Activated CD4-positive, alpha-beta T cell treated with anti-CD3 and anti-CD28 coated beads for 36 hours (primary cell): ENCODE results near the gene ZDHHC8. TPM values are rescaled to one million over a fixed set of nuclear protein-coding genes. Genes with fewer than 3 reads are reported as not detected.

Experiments
- ATAC-seq: fragments of 200-7000 bp; cut with Tn5 transposase; one replicate; pipeline ENCODE4 v1.10.0; 2021; ENCODE audit warnings: mild to moderate bottlenecking, moderate library complexity
- CTCF ChIA-PET: fragments of 350-600 bp; sonication (Branson Sonifier 250); formaldehyde crosslinking; loops from one replicate; lab custom pipeline; 2021; ENCODE audit warnings: antibody characterized with exemption; lab: Charles Lee
- POLR2A ChIA-PET: fragments of 350-600 bp; sonication (Branson Sonifier 250); formaldehyde crosslinking; loops from one replicate; lab custom pipeline; 2021; ENCODE audit warnings: antibody characterized with exemption, inconsistent platforms; lab: Charles Lee
- DNase-seq: peaks from one replicate; pipeline ENCODE4 v3.0.0-alpha.2; 2020
- H3K27ac Mint-ChIP-seq: one replicate; pipeline ENCODE4 v1.8.0; 2021; ENCODE audit warnings: mixed read lengths
- H3K27me3 Mint-ChIP-seq: one replicate; pipeline ENCODE4 v1.8.0; 2021; ENCODE audit warnings: mixed read lengths
- H3K36me3 Mint-ChIP-seq: one replicate; pipeline ENCODE4 v1.8.0; 2021; ENCODE audit warnings: low read depth, mixed read lengths
- H3K4me1 Mint-ChIP-seq: one replicate; pipeline ENCODE4 v1.8.0; 2021; ENCODE audit warnings: mixed read lengths
- H3K4me3 Mint-ChIP-seq: one replicate; pipeline ENCODE4 v1.8.0; 2021; ENCODE audit warnings: mild to moderate bottlenecking, moderate library complexity, mixed read lengths
- H3K9me3 Mint-ChIP-seq: one replicate; pipeline ENCODE4 v1.8.0; 2021; ENCODE audit warnings: low read depth, mixed read lengths
- intact Hi-C, 2 experiments: fragments of 100-400 bp; cut with DNase I in 1 of 2; cut with micrococcal nuclease in 1 of 2; formaldehyde crosslinking; loops; one replicate each; pipeline versions ENCODE4 v1.14.2 to v1.15.1; 2022 to 2024; cut with DNase I, micrococcal nuclease
- total RNA-seq, 2 experiments: library from RNA; stranded (reverse); gene quantifications; one replicate each; pipeline ENCODE4 v1.2.3, GENCODE V29; 2021

Gene ZDHHC8
- total RNA-seq, 2 experiments from 2014 or later = 47.7 to 49.8 TPM

DNA sequence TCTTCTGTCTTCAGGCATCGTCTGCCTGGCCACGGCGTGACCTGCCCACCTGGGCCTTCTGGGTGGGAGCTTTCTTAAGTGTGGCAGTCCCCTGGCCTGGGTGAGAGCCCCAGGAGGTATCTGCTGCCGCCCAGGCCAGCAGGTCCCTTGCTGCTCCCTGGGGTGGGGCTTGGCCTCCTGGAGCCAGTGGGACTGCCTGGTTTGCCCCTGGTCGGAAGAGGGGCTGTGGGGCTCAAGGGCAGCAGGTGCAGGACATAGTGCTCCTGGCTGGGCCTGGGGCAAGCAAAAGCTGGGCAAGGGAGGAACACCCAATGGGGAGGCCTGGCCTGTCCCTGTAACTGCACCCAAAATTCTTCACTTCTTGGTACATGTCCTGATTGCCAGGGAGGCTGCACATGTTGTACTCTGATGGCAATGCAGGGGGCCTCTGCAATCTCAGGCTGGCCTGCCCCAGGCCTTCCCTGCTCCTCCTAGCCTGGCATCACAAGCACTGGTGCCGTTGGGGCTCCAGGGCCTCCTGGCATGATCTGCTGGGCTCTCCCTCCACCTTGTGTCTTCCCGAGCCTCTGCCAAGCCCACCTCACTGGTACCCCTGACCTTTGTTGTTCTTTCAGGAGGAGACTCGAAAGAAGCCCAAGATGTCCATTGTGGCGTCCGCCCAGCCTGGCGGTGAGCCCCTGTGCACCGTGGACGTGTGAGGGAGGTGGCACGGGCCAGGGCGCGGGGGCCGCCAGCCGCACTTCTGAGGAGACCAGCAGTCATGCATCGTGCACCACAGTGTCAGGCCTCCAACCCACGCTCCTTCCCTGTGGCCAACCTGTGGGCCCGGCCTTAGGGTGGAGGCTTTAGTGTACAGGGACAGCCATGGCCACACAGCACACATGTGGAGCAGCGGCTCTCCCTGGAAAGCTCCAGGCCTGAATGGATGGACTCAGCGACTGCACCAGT is 21.9 kb upstream of the ZDHHC8 start:
- DNase-seq (no peak), ATAC-seq (no peak)
- Mint-ChIP-seq H3K4me1 (peaks cover 24% of the 10 kb centered on the region), H3K27me3 (no peaks in the 10 kb centered on the region), H3K36me3 (peaks cover 28% of the 10 kb centered on the region), H3K27ac (no peak overlapping the region), H3K9me3 (no peaks in the 10 kb centered on the region), H3K4me3 (no peak overlapping the region)
- intact Hi-C loops = no loop called here
- ChIA-PET POLR2A (interaction anchor here (0.6 to 1.8 kb wide), 2 partner anchors 9 to 31 kb away, joined by 4 to 8 read pairs; no protein-coding TSS in a partner anchor), CTCF (interaction anchor here (1.0 to 3.3 kb wide), 6 partner anchors 8 to 209 kb away, joined by 3 to 16 read pairs (median 4); no protein-coding TSS in a partner anchor)

DNA sequence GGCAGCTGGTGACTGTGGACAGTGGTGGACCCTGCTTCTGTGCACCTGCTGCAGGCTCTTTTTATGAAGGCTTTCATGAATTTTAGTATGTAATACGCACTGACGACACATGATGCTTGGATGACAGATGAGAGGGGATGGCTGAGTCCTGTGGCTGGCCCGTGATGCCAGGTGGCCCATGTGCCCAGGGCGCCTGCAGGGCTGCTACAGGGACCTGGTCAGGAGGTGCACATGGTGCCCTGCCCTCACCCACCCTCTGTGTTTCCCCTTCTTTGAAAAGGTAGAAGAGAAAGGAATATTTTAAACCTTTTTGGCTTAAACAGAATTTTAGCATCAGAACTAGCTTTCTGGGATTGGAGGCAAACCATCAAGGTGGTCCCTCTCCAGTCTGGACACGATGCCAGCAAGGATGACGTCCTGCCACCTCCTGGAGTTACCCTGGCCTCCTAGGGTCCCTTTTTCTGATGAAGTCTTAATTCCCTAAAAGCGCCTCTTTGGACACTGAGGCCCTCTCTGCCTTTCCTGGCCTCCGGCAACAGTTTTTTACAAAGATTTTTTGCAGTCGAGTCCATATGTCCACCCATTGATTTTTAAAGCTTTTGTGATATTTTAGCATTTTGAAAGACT is 21.1 kb upstream of the ZDHHC8 start:
- DNase-seq (no peak), ATAC-seq (no peak)
- Mint-ChIP-seq H3K4me1 (peaks cover 29% of the 10 kb centered on the region), H3K9me3 (no peaks in the 10 kb centered on the region), H3K4me3 (no peak overlapping the region), H3K36me3 (peaks cover 34% of the 10 kb centered on the region), H3K27ac (peak overlapping the region; percentile 93), H3K27me3 (no peaks in the 10 kb centered on the region)
- intact Hi-C loops = no loop called here
- POLR2A ChIA-PET = interaction anchor here (1.8 kb wide), 1 partner anchor 10 kb away, joined by 4 read pairs; no protein-coding TSS in a partner anchor
- CTCF ChIA-PET = interaction anchor here (0.6 to 3.3 kb wide), 10 partner anchors 9 to 674 kb away, joined by 3 to 16 read pairs (median 4); no protein-coding TSS in a partner anchor

DNA sequence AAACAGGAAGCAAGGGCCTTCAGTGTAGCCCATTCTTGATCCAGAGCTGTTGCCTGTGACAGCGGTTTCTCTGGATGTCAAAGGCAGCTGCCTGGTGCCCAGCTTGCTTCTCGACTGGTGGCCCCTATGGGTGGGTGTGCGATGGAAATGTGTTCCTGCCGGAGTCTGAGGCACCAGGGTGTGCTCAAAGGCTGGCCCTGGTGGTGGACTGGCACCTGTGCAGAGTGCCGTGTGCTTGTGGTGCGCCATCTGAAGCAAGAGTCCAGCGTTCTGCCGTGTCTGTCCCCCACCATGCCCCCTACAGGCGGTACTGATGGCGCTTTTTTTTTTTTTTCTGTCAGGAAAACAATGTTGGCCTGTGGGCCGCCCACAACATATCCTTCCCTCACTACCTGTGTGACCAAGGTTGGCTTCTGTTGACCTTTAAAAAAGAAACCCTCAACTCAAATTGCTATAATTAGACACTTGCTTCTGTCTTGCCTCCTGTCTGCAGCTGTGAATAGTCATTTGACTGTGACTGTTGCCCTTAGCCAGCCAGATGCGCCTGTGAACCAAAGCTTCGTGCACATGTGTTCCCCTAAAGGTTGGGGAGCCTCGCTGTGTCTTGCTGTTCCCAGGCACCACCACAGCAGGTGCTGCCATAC is 20.4 kb upstream of the ZDHHC8 start:
- Mint-ChIP-seq H3K27ac (peak overlapping the region; percentile 93), H3K36me3 (peaks cover 36% of the 10 kb centered on the region), H3K4me1 (peaks cover 29% of the 10 kb centered on the region), H3K4me3 (no peak overlapping the region), H3K27me3 (no peaks in the 10 kb centered on the region), H3K9me3 (no peaks in the 10 kb centered on the region)
- intact Hi-C loops = loop anchor here in 1 of 2 experiments (1.0 kb wide), 1 partner anchor 11 kb away; no protein-coding TSS in a partner anchor
- CTCF ChIA-PET = interaction anchor here (0.6 to 3.3 kb wide), 10 partner anchors 10 to 675 kb away, joined by 3 to 16 read pairs (median 4); no protein-coding TSS in a partner anchor
- DNase-seq (peak; percentile 66), ATAC-seq (peak; percentile 79)
- POLR2A ChIA-PET = interaction anchor here (0.6 to 1.8 kb wide), 3 partner anchors 10 to 32 kb away, joined by 4 read pairs; no protein-coding TSS in a partner anchor

DNA sequence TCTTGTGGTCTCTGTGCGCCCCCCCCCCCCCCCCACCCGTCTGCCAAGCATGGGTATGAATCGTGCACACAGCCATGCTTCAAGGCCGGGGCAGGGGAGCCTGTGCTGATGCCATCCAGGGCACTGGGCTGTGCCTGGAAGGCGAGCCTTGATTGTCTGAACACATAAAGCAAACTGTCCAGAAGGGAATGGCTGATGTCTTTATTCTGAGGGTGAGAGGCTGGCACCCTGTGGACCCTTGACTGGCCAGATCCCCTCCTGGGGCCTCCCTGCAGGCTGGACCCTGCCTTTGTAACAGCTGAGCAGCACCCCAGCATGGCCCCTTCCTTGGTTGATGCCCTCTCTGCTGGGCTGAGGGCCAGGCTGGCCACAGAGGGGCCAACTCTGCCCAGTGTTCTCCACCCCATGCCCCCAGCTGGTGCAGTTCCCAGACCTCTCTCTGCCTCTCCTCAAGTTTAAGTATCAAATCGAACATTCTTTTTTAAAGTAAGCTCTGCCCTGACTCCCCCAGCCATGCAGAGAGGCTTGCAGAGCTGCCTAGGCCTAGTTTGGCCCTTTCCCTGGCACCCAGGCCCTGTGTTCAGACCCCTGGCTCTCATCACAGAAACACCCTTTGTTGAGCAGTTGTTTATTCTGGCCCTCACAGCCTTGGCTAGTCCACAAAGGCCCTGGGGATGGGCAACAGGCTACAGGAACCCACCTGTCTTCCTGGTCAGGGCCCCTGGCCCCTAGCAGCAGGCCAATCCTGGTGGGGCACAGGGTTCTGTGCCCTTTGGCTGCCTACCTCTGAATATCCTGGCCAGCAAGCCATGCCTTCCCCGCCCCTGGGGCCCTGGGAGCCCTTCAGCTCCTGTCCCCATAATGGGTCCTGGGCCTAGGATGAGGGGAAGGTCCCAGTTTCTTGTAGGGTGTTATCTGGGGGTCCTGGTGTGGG is 19.6 kb upstream of the ZDHHC8 start:
- DNase-seq = no peak
- CTCF ChIA-PET = interaction anchor here (0.8 to 3.3 kb wide), 5 partner anchors 10 to 142 kb away, joined by 3 to 16 read pairs (median 10); no protein-coding TSS in a partner anchor
- peaks cover 37% of the 10 kb centered on the region for H3K36me3 Mint-ChIP-seq
- peak overlapping the region; percentile 93 for H3K27ac Mint-ChIP-seq
- H3K27me3 Mint-ChIP-seq = no peaks in the 10 kb centered on the region
- H3K4me3 Mint-ChIP-seq = no peak overlapping the region
- peaks cover 31% of the 10 kb centered on the region for H3K4me1 Mint-ChIP-seq
- ATAC-seq = no peak
- POLR2A ChIA-PET = interaction anchor here (0.6 to 1.8 kb wide), 3 partner anchors 11 to 33 kb away, joined by 4 read pairs; no protein-coding TSS in a partner anchor
- intact Hi-C loops = loop anchor here in 1 of 2 experiments (1.0 kb wide), 1 partner anchor 12 kb away; no protein-coding TSS in a partner anchor
- H3K9me3 Mint-ChIP-seq = no peaks in the 10 kb centered on the region

DNA sequence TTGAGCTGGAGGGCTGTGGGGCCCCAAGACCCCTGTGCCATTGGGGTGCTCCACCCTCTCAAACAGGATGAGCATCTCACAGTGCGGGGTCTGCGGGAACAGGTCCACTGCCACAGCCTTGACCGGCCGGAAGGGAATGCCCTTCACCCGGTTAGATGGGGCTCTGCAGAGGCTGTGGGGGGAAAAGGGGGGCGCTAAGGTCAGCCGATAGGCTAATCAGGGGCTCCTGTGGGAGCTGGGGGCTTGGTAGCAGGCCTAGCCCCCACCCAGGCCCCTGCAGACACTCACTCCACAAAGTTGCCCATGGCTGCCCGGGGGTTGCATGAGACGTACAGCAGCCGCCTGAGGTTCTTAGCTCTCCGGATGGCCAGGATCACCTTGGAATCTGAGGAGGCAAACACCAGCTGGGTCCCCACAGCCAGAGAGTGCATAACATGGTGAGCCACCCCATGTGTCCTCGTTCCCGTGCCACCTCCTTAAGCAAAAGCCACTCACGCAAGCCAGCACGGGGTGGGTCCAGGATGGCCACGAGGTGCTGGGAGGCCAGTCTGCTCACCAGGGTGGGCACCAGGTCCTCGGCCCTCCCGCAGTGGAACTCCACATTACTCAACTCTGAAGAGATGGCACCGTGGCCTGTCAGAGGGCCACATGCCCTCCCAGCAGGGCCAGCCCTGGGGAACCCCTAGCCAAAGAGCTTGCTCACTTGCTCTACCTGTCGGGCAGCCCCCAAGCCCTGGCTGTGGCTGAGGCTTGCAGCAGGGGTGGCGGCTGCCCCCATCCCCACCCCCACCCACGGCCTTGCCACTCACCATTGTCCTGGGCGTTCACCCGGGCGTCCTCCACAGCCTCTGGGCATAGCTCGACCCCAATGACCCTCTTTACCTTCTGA is 18.7 kb upstream of the ZDHHC8 start:
- Mint-ChIP-seq H3K36me3 (peaks cover 28% of the 10 kb centered on the region), H3K9me3 (no peaks in the 10 kb centered on the region), H3K27me3 (no peaks in the 10 kb centered on the region), H3K4me1 (peaks cover 31% of the 10 kb centered on the region), H3K4me3 (no peak overlapping the region), H3K27ac (peak overlapping the region; percentile 93)
- ChIA-PET CTCF (interaction anchor here (0.8 to 3.3 kb wide), 3 partner anchors 11 to 20 kb away, joined by 3 to 16 read pairs (median 10); no protein-coding TSS in a partner anchor), POLR2A (no interaction called here)
- intact Hi-C loops = no loop called here
- DNase-seq (no peak), ATAC-seq (no peak)

DNA sequence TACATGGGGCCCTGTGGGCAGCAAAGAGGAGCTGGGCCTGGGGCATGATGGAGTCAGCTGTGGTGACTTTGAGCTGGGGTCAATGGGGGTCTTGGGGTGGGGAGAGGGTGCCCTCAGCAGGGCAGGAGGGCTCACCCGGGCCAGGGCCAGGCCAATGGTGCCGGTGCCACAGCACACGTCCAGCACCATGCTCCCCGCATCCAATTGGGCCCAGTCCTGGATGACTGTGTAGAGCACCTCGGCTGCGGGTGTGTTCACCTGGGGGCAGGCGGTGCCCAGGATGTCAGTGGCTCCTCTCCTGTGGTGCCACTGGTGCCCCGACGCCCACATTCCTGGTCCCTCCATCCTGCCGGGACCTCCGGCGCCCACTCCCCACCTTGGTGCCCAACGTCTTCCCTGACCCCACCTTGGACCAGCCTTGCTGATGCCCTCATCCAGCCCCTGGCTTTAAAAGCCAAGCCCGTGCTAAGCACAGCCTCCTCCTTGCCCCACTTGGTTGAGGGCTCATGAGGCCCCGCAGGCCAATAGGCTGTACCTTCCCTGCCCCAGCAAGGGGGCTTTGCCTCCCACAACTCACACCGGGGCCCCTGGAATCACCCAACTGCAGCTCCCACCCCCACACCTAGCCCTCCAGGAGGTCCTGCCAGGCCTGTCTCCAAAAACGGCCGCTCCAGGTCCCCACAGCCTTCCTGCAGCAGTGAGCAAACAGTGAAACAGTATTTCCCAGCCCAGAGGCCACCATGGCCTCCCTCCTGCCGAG is 17.9 kb upstream of the ZDHHC8 start:
- intact Hi-C loops = no loop called here
- DNase-seq (no peak), ATAC-seq (no peak)
- no peaks in the 10 kb centered on the region for H3K27me3 Mint-ChIP-seq
- H3K27ac Mint-ChIP-seq = peak overlapping the region; percentile 70
- no peak overlapping the region for H3K4me3 Mint-ChIP-seq
- CTCF ChIA-PET = no interaction called here
- peaks cover 37% of the 10 kb centered on the region for H3K4me1 Mint-ChIP-seq
- H3K9me3 Mint-ChIP-seq = no peaks in the 10 kb centered on the region
- POLR2A ChIA-PET = no interaction called here
- peaks cover 30% of the 10 kb centered on the region for H3K36me3 Mint-ChIP-seq

DNA sequence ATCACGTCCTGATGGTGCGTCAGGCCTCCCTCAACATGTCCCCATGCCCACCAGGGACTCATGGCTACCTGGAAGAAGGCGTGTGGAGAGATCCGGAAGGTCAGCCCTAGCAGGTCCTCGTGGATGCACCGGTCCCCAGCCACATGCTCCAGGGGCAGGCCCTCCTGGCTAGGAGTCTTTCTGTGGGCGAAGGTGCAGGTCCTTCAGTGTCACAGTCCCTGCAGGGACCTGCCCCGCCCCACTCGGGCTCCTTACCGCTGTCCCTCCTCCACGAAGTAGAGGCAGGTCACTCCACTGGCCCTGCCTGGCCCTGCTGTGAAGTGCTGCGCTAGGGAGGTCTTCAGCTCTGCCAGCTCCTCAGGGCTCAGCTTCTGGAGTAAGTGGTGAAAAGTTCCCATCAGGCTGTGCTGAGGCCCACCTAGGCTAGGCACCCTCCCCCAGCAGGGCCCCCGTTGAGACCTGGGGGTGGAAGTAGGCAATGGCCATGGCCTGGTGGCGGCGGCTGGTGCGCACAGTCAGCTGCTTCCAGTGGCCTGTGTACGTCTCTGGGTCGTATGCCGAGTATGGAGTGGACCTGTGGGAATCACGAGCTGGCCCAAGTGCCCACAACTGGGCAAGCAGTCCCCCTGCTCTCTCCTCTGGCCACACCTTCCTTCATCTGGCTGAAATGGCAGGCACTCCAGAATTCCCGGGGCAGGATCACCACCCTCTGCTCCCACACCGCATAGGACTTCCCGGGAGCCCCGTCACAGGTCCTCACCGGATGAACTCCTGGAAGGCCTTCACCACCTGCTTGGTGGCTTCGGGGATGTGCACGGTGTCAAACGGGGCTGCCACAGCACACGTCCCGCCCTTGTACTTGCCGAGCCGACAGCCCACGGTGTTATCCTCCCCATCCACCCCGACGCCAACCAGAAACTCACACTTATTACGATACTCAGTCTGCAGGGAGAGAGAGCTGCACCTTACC is 16.8 kb upstream of the ZDHHC8 start:
- Mint-ChIP-seq H3K4me1 (peaks cover 45% of the 10 kb centered on the region), H3K4me3 (peak overlapping the region; percentile 94), H3K36me3 (peaks cover 39% of the 10 kb centered on the region), H3K9me3 (no peaks in the 10 kb centered on the region), H3K27ac (peak overlapping the region; percentile 79), H3K27me3 (no peaks in the 10 kb centered on the region)
- ChIA-PET POLR2A (no interaction called here), CTCF (interaction anchor here (1.1 kb wide), 1 partner anchor 9 kb away, joined by 3 read pairs; no protein-coding TSS in a partner anchor)
- no peak for ATAC-seq
- DNase-seq = no peak
- intact Hi-C loops = loop anchor here (5.0 kb wide), 4 partner anchors 147 to 1473 kb away; partner anchors contain the start of gene ESS2 (in 1 of the 2)

DNA sequence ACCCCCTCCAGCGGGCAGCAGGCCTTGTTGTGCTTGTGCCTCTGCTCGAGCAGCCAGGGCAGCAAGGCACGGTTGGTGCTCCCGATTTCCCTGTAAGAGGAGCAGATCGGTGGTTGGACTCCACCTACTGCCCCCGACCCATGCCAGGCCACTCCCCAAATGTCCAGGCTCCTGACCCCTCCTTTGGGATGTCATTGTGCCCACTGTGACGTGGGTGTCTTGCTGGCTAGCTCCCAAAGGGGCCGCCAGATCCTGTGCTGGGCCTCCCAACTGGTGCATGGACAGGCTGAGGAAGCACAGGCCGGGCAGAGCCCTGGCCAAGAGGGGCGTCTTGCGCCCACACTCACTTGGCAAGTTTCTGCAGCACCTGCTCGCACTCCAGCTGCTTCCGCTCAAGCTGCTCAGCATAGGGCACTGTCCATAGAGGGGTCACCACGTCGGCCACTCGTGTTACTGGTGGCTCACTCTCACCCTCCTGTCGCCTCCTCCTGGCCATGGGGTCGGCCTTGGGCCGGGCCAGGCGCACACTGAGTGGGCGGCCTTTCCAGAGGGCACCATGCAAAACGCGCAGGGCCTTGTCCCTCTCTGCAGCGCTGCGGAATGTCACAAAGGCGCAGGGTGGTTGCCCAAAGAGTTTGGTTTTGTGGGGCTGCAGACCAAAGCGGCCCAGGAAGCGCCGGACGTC is 15.8 kb upstream of the ZDHHC8 start, which contains the start of gene RANBP1:
Gene RANBP1 (plus strand): TSS at position 414 of the 685 bp plus-strand sequence. CDS start 81 bp downstream, at position 495.
- peak within 1 kb of the TSS; percentile 94 for H3K4me3 Mint-ChIP-seq
- H3K27ac Mint-ChIP-seq = peak within 1 kb of the TSS; percentile 91
- intact Hi-C loops = loop anchor here (2.0 to 5.0 kb wide), 7 partner anchors 95 to 1471 kb away; partner anchors contain the start of genes ESS2 (in 1 of the 2), PI4KA (in 1 of the 2), SNAP29 (in 1 of the 2) and TANGO2 (in 1 of the 2)
- H3K36me3 Mint-ChIP-seq = peaks cover 48% of the 10 kb centered on the region
- ChIA-PET POLR2A (no interaction called here), CTCF (interaction anchor here (1.1 kb wide), 2 partner anchors 10 to 15 kb away, joined by 3 to 5 read pairs; no protein-coding TSS in a partner anchor)
- DNase-seq (no peak), ATAC-seq (no peak)
- H3K9me3 Mint-ChIP-seq = no peaks in the 10 kb centered on the region
- peaks cover 52% of the 10 kb centered on the region for H3K4me1 Mint-ChIP-seq
- no peaks in the 10 kb centered on the region for H3K27me3 Mint-ChIP-seq
